GM18907 (cell line): ENCODE results near the gene SERPINE2.

ENCODE experiments used
- ATAC-seq: cut with Tn5 transposase; IDR thresholded peaks from one replicate; pipeline ENCODE4 v1.9.1; 2021; ENCODE audit warnings: mild to moderate bottlenecking, moderate library complexity; ENCODE audit not compliant: unreplicated experiment

SERPINE2 gene, protein sequence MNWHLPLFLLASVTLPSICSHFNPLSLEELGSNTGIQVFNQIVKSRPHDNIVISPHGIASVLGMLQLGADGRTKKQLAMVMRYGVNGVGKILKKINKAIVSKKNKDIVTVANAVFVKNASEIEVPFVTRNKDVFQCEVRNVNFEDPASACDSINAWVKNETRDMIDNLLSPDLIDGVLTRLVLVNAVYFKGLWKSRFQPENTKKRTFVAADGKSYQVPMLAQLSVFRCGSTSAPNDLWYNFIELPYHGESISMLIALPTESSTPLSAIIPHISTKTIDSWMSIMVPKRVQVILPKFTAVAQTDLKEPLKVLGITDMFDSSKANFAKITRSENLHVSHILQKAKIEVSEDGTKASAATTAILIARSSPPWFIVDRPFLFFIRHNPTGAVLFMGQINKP

DNA sequence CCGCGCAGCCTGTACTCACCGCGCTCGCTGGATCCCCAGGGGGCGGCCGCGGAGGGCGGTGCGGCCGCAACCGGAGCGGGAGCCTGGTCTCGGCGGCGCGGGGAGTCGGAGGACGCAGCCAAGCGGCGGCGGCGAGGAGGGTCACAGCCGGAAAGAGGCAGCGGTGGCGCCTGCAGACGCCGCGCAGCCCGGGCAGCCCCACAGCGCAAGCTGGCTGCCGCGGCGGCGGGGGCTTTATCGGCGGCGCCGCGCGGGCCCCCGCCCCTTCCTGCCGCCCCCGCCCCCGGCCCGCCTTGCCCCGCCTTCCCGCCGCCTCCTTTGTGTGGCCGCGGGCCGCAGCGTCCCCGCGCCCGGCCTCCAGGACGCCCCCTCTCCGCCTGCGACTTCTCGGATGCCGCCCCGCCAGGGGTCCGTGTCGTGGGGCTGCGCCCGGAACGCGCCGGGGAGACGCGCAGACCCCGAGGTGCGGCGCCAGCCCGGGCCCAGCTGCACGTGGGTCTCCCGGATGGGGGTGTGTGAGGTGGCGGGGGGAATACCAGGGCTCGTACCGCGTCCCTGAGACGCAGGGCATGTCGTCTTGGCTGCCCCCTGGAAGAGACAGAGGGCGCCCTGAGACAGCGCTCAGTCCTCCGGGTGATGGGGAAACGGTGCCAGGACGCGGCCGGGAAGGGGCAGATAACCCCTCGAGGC is at the start of gene SERPINE2:
SERPINE2 (minus strand) TSS at position 207 of the 690 bp plus-strand sequence. CDS start 37,386 bp downstream, outside the sequence.
- ATAC-seq = peak; percentile 67

DNA sequence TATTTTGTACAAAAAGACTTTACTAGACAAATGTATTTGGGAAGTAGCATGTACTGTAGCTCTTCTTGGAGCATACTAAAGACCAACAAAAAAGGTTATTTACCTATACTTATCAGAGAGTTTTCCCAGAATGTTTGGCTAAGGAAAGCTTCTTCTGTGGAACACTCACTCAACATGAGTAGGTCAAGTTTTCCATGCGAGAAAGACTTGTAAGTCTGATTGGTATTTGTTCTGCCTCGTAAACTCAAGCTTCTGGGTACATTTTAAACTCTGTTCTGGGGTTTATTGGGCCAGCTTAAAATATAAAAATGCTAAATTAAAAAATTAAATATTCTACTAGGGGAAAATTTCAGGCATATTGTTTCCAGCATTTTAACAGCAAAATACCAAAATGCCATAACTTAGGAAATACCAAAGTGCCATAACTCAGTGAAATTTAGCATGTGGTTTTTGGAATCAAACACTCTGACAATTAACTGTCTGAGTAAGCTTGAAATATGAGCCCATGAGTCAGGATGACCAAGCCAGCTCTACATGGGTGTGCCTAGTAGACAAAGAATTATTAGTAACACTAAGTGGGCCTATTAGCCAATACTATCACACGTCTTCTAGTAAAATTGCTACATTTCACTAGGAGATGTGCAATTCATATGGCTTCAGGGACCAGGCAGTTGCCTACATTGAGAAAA is 47.3 kb upstream of the SERPINE2 start:
- ATAC-seq = no peak

DNA sequence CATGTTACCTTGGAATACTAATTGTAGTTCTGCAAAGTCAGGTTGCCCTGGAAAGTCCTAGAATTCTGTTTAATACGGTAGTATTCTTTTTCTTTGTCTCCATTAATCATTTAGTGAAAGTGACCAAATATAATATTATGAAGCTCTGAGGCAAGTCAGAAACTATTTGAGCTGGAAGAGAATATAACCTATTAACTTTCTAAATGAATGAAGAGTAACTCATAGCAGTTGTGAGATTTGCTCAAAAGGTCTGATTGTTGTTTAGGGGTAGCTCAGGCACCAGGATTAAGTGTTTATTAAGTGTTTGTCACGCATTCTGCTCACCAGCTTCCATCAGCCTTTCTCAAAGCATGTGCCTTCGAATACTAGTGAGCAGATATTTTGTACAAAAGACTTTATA is 46.7 kb upstream of the SERPINE2 start:
- no peak for ATAC-seq

DNA sequence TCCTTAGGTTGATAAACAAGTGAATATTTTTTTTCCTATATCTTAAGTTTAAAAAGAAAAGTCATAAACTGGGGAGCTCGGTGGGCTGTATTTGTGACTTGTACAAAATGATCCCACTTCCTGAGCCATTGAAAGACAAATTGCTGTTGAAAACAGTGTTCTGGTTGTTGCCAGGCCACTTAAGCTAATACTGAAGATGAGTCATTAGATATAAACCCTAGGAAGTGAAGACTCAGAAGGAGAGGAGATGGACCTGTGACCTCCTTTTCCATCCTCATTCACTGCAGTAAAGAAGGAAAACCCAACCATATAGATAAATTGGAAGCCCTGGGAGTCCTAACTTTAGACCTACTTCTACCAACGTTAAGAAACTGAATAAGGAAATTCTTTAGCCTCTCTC is 46.2 kb upstream of the SERPINE2 start:
- no peak for ATAC-seq

DNA sequence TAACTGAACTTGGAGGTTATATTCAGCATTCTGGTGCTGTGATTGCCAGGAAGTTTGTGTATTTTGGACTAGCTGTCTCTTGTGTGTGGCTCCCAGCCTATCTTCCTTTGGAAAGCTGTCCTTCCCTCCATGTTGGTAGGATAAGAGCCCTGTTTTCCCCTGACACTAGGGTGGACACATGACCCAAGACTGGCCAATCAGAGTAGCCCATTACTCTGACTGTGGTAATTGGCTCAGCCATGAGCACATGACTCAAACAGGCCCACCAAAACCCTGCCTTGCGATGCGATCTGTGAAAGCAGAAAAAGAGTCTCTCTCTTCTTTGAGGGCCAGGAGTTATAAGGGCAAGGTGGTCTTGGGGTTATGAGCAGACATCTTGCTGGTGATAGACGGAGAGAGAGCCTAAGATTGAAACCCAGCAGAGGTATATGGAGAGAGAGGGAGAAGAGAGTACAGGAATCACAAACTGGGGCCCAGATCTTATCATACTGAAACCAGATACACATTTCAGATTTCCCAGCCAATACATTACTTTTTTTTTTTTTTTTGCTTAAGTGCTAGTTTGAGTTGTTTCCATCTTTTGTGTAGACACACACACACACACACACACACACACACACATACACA is 45.3 kb upstream of the SERPINE2 start:
- ATAC-seq = no peak

DNA sequence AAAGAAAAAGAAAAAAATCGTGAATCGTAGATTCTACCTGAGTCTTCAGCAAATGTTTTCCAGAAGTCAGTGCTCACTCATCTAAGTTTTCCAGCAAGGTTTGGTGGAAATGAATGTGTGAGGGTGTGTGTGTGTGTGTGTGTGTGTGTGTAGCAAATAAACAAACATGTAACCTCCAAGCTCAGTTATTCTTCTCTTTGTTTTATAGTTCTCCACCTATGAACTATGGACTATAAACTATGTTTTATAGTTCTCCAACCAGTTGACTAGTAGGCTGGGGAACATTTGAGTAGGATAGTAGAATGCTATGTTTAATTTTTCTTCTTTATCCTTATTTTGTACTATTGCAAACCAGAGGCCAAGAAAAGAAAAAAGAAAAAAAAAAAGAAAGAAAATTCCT is 44.6 kb upstream of the SERPINE2 start:
- ATAC-seq = no peak

DNA sequence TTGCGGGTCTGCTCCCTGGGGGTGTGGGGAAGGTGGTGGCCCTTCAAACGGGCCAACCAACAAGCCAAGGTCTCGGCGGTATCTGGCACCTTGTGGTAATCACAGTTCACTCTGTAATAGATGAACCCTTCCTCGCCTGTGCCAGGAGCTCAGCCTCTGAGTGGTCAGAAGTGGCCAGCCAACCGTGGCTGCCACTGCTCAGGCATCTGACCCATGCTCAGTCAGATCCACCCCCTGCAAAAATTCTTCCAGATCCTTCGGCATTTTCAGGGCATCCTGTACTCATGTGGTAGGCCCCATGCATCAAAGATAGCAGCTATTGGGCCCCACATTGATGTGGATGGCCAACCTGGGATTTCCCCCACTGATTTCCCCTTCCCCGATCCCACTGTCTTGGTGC is 39.6 kb upstream of the SERPINE2 start:
- no peak for ATAC-seq

DNA sequence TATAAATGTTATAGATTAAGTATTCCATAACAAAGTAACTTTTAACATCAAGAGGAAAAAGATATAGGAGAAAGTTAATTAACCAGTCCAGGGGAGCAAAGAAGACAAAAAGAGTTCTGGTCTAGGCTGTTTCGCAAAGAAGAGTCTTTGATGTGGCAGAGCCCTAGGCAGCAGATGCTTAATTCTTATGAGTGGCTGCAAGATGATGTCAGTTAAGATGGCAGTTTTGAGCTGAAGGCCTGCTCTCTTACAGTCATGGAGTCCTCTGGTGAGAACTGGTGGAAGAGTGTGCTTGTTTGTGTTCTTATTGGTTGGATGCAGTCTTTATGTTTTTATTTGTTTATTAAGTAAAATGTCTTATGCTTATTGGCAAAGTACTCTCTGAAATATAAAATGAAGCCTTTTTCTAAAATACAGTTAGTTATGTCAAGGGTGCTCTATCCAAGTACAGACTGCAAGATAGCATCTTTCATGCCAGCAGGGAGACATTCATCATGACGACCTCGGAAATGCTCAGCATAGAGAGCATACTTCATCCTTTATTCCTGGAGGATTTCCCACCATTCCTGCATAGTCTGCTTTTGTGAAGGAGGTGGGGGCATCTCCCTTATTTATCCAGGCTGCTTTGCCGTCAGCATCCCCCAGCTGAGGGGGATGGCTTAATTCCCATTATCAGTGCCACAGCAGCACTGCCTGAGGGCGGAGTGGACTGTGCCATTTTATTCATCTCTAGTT is 38.9 kb upstream of the SERPINE2 start:
- no peak for ATAC-seq

DNA sequence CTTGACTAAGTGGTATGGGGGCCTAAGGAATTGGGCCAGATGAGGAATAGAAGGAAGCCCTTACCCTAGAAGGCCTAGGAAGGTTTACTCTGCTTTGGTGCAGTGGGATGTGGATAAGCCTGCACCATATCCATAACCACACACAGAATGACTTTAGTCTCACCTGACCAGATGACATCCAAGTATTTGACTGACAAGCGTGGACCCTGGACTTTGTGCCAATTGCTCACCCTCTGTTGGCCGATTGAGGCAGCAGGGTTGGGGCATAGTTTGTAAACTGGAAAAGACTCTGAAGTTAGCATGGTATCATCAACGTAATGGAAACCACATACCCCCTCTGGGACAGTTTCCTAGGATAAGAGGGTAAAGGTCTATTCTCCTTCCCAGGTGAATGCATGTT is 36.5 kb upstream of the SERPINE2 start:
- ATAC-seq = no peak

DNA sequence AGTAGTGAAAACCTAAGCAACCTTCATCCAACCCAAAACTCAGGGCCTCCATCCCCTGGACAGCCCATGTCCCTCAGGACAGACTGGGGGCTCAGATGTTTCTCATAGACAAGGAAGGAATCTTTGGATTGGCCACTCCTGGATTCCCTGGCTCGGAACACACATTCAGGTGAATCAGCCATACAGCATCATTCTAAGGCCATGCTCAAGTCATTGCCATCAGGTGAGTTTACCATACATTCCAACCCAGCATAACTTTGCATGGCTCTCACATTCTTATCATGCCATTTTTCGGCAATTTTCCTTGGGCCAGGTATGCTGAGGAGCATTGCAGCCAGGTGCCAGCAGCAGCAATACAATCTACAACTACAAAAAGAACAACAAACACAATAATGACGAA is 34.6 kb upstream of the SERPINE2 start:
- ATAC-seq = no peak

DNA sequence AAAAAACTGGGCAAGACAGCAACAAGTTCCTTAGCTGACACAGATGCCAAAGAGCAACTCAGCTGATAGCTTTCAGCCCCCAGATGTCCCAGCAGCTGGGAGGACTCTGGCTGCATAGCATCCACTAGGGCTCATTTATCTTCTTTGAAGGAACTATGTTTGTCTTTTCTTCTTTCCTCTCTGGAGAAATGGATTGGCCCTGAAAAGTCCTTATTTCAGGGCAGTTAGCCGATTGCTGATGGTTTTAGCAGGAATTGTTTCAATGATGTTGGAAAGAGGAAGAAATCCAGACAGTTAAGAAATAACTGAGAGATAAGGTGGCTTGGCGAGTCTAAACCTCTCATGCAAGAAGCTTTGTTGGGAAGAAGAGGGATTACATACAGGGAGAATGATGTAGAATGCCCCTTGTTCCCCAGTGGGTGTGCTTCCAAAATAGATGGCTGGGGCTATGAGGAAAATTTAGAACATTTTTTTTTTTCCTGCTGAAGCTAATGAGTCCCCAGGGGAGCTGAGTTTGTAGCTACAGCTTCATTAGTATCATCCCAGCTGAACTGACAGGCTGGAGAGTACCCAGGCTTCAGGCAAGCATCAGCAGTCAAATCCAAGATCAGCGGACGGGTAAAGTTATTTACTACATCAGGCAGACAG is 33.6 kb upstream of the SERPINE2 start:
- no peak for ATAC-seq

DNA sequence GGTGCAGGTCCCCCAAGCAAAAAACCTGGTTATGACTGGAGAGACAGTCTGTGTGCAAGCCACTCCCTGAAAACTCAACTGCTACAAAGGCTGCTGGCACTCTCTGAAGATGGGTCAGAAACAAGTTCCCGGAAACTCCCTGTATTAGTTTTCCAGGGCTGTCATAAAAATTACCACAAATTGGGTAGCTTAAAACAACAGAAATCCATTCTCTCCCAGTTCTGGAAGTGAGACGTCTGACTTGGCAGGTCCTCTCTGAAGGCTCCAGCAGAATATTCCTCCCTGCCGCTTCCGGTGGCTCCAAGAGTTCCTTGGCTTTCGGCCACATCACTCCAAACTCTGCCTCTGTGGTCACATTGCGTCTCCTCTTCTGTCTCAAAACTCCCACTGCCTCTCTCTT is 30.1 kb upstream of the SERPINE2 start:
- no peak for ATAC-seq

DNA sequence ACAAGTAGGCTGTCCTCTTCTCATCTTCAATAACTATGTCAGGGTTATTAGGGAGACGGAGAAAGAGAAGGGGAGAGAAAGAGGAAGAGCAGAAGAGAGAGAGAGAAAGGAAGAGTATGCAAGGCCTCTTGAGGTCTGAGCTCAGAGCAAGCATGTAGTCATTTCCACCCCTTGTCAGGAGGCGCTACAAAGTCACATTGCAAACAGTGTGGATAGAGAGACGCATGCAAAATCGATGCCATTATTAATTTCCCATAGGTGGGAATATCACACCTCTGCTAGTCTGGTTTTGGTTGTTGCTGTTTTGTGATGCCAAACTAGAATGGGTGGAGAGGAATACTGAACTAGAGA is 24.2 kb upstream of the SERPINE2 start:
- ATAC-seq = peak; percentile 55

DNA sequence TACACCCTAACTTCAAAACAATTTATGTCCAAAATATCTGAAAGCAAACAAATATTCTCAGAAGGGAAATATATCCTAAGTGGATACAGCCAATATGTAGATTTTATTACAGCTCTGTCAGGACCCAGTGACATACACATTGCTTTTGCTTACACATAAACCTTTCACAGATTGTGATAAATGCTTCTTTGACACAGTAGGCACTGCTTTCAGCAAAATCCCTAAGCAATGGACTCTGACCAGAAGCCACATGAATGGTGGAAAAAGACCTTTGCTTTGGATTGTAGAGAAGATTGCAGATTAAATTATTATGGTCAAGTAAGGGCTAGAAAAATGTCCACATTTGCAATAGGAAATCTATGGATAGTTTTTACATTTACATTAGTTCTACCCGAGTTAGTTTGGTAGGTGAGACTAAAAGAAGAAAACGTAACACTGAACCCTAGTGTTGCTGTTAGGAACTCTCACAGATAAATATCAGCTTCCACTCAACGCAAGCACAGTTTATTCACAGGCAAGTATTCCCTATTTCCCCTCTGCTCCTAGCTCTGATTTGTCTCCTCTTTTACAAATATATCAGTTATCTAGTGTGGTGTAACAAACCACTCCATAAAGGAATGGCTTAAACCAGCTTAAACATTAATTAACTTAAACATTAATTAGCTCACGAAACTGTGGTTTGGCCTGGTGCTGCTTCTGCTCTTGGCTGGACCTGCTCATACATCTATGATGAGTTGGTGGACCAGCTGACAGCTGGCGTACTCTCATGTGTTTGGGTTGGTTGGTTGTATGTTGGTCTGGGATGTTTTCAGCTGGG is 23.6 kb upstream of the SERPINE2 start:
- ATAC-seq = peak; percentile 96

DNA sequence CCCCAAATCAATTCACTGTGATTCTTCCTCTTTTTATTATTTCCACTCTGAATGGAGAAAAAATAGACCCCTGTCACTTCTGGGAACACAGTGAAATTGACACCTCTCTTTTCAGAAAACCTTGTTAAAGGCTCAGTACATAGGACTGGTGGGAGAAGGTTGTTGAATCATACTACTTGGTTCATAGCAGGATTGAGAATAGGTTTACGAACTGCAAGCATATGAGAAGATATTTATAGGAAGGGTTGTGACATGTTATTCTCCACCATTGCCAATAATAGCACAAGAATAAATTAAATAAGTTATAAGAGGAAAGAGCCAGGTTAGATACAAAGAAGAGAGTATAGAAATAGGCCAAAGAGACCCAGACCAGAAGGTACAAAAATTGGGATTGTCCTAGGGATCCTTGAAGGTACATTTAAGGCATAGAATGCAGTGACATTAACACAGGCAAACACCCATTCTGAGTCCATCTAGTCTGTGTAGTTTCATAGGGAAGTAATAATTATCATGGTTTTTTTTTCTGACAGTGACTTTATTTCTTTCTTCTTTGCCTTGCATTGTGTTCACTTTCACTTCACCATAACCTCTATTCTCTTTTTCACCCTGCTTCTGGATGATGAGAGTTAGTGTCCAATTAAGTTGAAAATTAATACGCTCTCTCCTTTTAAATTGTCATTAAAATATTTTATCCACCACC is 21.8 kb upstream of the SERPINE2 start:
- ATAC-seq = no peak

DNA sequence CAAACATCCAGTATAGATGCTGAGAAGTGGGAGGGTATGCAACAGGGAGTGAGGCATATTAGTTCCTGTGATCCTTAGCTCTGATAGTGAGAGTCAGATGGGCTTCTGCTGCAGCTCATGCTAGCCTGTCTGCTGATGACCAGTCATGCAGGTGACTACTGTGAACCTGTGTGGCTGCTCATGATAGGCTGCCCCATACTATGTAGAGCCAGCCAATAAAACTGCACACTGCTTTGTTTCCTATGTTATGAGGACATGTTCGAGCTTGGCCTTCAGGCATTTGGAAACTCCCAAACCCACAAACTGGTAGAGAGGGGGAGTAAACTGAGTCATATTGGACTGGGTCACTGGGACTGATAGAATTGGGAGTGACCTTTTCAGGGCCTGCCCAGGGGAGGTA is 20.1 kb upstream of the SERPINE2 start:
- ATAC-seq = no peak

DNA sequence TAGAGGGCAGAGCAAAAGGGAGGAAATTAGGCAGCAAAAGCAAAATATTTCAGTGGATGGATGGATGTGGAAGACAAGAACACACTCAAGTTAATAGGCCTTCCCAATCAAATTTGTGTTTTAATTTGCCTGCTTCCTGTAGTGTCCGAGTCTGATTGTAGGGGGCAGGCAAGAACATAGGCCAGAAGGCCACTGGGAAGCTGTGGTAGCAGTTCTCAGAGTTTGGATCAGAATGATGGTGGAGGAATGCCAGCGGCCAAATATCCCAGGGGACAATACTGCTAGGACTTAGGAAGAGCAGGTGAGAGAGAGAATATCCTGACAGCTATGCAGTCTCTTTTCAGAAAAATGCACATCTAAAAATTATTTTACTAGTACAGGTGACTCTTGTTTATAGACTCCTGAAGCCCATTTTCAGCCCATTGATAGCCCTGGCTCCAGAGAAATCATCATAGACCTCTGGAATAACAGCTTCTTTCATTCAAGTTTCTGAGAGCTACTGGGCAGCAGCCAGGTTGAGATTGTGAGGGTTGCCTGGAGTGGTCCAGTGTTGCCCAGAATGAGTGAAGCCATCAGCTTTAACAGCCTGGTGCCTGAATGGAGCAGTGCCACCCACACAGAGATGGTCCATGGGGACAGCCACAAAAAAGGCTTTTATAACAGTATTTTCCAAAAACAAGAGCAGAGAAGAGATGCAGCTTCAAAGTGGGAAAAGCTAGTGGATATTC is 19.1 kb upstream of the SERPINE2 start:
- no peak for ATAC-seq

DNA sequence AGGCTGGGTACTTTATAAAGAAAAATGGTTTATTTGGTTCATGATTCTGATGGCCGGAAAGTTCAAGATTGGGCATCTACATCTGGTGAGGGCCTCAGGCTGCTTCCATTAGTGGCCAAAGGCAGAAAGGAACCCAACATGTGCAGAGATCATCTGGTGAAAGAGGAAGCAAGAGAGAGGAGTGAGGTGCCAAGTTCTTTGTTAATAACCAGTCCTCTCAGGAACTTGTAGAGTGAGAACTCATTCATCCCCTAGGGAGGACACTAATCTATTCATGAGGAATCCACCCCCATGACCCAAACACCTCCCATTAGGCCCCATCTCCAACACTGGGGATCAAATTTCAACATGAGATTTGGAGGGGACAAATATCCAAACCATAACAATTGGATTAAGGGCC is 17.8 kb upstream of the SERPINE2 start:
- no peak for ATAC-seq
